Astrocyte (in vitro differentiated cells and primary cell): ENCODE data around the gene ERN1. TPM values are rescaled to one million over a fixed set of nuclear protein-coding genes. Genes with fewer than 3 reads are reported as not detected.

Experiments
- DNase-seq: peaks from one replicate; pipeline ENCODE4 v3.0.0-alpha.2; 2010; ENCODE audit warnings: low read depth
- FAIRE-seq: peaks from 2 replicates; lab custom pipeline; 2011; peaks lifted over from hg19 to GRCh38; lab: Jason Lieb, UNC
- H2AFZ ChIP-seq: 2 replicates; pipeline ENCODE4 v1.6.0; 2012; ENCODE audit warnings: low read depth, low read length, inconsistent platforms
- H3K27ac ChIP-seq: 2 replicates; pipeline ENCODE4 v1.5.1; 2011; ENCODE audit warnings: low read depth, low read length, inconsistent platforms
- H3K27me3 ChIP-seq: 2 replicates; pipeline ENCODE4 v1.6.0; 2011; ENCODE audit warnings: low read length, inconsistent platforms; ENCODE audit not compliant: insufficient read depth
- H3K36me3 ChIP-seq: 2 replicates; pipeline ENCODE4 v1.5.1; 2011; ENCODE audit warnings: low read length, inconsistent platforms; ENCODE audit not compliant: insufficient read depth
- H3K4me1 ChIP-seq: 2 replicates; pipeline ENCODE4 v1.5.1; 2011; ENCODE audit warnings: low read length, inconsistent platforms; ENCODE audit not compliant: insufficient read depth
- H3K4me2 ChIP-seq: 2 replicates; pipeline ENCODE4 v1.6.0; 2012; ENCODE audit warnings: low read length, inconsistent platforms
- H3K4me3 ChIP-seq: 2 replicates; pipeline ENCODE4 v1.5.1; 2011; ENCODE audit warnings: low read depth, mild to moderate bottlenecking, low read length, inconsistent platforms; ENCODE audit not compliant: insufficient read depth
- H3K79me2 ChIP-seq: 2 replicates; pipeline ENCODE4 v1.6.0; 2012; ENCODE audit warnings: mild to moderate bottlenecking, low read length, inconsistent platforms; ENCODE audit not compliant: insufficient read depth
- H3K9ac ChIP-seq: 2 replicates; pipeline ENCODE4 v1.6.0; 2012; ENCODE audit warnings: mild to moderate bottlenecking, low read length, inconsistent platforms
- H3K9me3 ChIP-seq: 2 replicates; pipeline ENCODE4 v1.5.1; 2012; ENCODE audit warnings: low read depth, mild to moderate bottlenecking, low read length, inconsistent platforms; ENCODE audit not compliant: insufficient read depth
- H4K20me1 ChIP-seq: 2 replicates; pipeline ENCODE4 v1.6.0; 2012; ENCODE audit warnings: low read length, inconsistent platforms; ENCODE audit not compliant: insufficient read depth
- H3K27ac Mint-ChIP-seq: one replicate; pipeline ENCODE4 v1.8.0; 2021; ENCODE audit warnings: mild to moderate bottlenecking, mixed read lengths; ENCODE audit not compliant: unreplicated experiment
- H3K27me3 Mint-ChIP-seq: one replicate; pipeline ENCODE4 v1.8.0; 2021; ENCODE audit warnings: low read depth, mixed read lengths; ENCODE audit not compliant: unreplicated experiment
- H3K36me3 Mint-ChIP-seq: one replicate; pipeline ENCODE4 v1.8.0; 2021; ENCODE audit warnings: low read depth, mixed read lengths; ENCODE audit not compliant: unreplicated experiment
- H3K4me1 Mint-ChIP-seq: one replicate; pipeline ENCODE4 v1.8.0; 2021; ENCODE audit warnings: low read depth, mixed read lengths; ENCODE audit not compliant: unreplicated experiment
- H3K4me3 Mint-ChIP-seq: one replicate; pipeline ENCODE4 v1.8.0; 2021; ENCODE audit warnings: mild to moderate bottlenecking, moderate library complexity, mixed read lengths; ENCODE audit not compliant: unreplicated experiment
- H3K9me3 Mint-ChIP-seq: one replicate; pipeline ENCODE4 v1.8.0; 2021; ENCODE audit warnings: mild to moderate bottlenecking, mixed read lengths; ENCODE audit not compliant: unreplicated experiment
- EZH2 ChIP-seq: IDR thresholded peaks from 2 replicates; pipeline ENCODE4 v1.6.1; 2012; ENCODE audit warnings: mild to moderate bottlenecking, low read length, inconsistent platforms; ENCODE audit not compliant: insufficient read depth
- total RNA-seq: library from RNA; stranded (reverse); gene quantifications from 2 replicates; pipeline ENCODE4 v1.2.1, GENCODE V29; 2021
- TF ChIP-seq, protein P1 (sequence below): IDR thresholded peaks from 2 replicates; pipeline ENCODE4 v1.5.1; 2011; ENCODE audit warnings: low read depth, mild to moderate bottlenecking, inconsistent platforms, low read length, moderate library complexity; ENCODE audit not compliant: insufficient read depth

The ERN1 gene
- total RNA-seq, 1 donor from 2014 or later = 11.7 TPM

GRCh38 chr17:64036198-64036922 lies 93.6 kb downstream of the ERN1 start:
- H3K79me2 ChIP-seq = no peaks in the 10 kb centered on the region
- peaks cover 12% of the 10 kb centered on the region for H3K36me3 Mint-ChIP-seq
- no peak overlapping the region for H3K27ac ChIP-seq
- peaks cover 3% of the 10 kb centered on the region for H3K27me3 Mint-ChIP-seq
- no peaks in the 10 kb centered on the region for H3K36me3 ChIP-seq
- H3K27ac Mint-ChIP-seq = no peak overlapping the region
- H2AFZ ChIP-seq = no peak overlapping the region
- H3K4me3 ChIP-seq = no peak overlapping the region
- no peak overlapping the region for H3K9ac ChIP-seq
- DNase-seq (no peak), FAIRE-seq (no peak)
- no peaks in the 10 kb centered on the region for H3K4me1 ChIP-seq
- H3K27me3 ChIP-seq = no peaks in the 10 kb centered on the region
- no peaks in the 10 kb centered on the region for H3K9me3 ChIP-seq
- H3K4me1 Mint-ChIP-seq = peaks cover 4% of the 10 kb centered on the region
- H4K20me1 ChIP-seq = no peaks in the 10 kb centered on the region
- H3K9me3 Mint-ChIP-seq = no peaks in the 10 kb centered on the region
- H3K4me3 Mint-ChIP-seq = no peak overlapping the region
- no peak overlapping the region for H3K4me2 ChIP-seq
- TF ChIP-seq, protein P1, sequence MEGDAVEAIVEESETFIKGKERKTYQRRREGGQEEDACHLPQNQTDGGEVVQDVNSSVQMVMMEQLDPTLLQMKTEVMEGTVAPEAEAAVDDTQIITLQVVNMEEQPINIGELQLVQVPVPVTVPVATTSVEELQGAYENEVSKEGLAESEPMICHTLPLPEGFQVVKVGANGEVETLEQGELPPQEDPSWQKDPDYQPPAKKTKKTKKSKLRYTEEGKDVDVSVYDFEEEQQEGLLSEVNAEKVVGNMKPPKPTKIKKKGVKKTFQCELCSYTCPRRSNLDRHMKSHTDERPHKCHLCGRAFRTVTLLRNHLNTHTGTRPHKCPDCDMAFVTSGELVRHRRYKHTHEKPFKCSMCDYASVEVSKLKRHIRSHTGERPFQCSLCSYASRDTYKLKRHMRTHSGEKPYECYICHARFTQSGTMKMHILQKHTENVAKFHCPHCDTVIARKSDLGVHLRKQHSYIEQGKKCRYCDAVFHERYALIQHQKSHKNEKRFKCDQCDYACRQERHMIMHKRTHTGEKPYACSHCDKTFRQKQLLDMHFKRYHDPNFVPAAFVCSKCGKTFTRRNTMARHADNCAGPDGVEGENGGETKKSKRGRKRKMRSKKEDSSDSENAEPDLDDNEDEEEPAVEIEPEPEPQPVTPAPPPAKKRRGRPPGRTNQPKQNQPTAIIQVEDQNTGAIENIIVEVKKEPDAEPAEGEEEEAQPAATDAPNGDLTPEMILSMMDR = no peak
- no peak for TF ChIP-seq EZH2

- H3K36me3 Mint-ChIP-seq = no peaks in the 10 kb centered on the region
- H3K36me3 ChIP-seq = no peaks in the 10 kb centered on the region
- no peak for TF ChIP-seq EZH2
- TF ChIP-seq, protein P1 = no peak
- no peak overlapping the region for H3K9ac ChIP-seq
- H3K27me3 ChIP-seq = no peaks in the 10 kb centered on the region
- H3K27ac Mint-ChIP-seq = no peak overlapping the region
- peaks cover 4% of the 10 kb centered on the region for H3K4me1 Mint-ChIP-seq
- no peaks in the 10 kb centered on the region for H3K4me1 ChIP-seq
- no peaks in the 10 kb centered on the region for H3K9me3 ChIP-seq
- H3K27ac ChIP-seq = no peak overlapping the region
- no peak overlapping the region for H2AFZ ChIP-seq
- H3K9me3 Mint-ChIP-seq = no peaks in the 10 kb centered on the region
- FAIRE-seq = no peak
- no peaks in the 10 kb centered on the region for H4K20me1 ChIP-seq
- H3K4me2 ChIP-seq = no peak overlapping the region
- DNase-seq = no peak
- no peaks in the 10 kb centered on the region for H3K79me2 ChIP-seq
- no peak overlapping the region for H3K4me3 ChIP-seq
- no peak overlapping the region for H3K4me3 Mint-ChIP-seq
- H3K27me3 Mint-ChIP-seq = peaks cover 5% of the 10 kb centered on the region
Observed at GRCh38 chr17:64032081-64032480, 97.9 kb downstream of the ERN1 start.

- H3K79me2 ChIP-seq = no peaks in the 10 kb centered on the region
- no peak overlapping the region for H2AFZ ChIP-seq
- peaks cover 4% of the 10 kb centered on the region for H3K4me1 Mint-ChIP-seq
- peaks cover 6% of the 10 kb centered on the region for H3K27me3 Mint-ChIP-seq
- H3K9me3 ChIP-seq = no peaks in the 10 kb centered on the region
- no peaks in the 10 kb centered on the region for H3K36me3 Mint-ChIP-seq
- H3K9me3 Mint-ChIP-seq = no peaks in the 10 kb centered on the region
- no peak overlapping the region for H3K27ac ChIP-seq
- no peak overlapping the region for H3K4me3 ChIP-seq
- H3K4me1 ChIP-seq = no peaks in the 10 kb centered on the region
- H4K20me1 ChIP-seq = no peaks in the 10 kb centered on the region
- DNase-seq (peak; percentile 32), FAIRE-seq (no peak)
- no peak overlapping the region for H3K9ac ChIP-seq
- H3K4me3 Mint-ChIP-seq = no peak overlapping the region
- no peak for TF ChIP-seq EZH2
- TF ChIP-seq, protein P1 = peak; percentile 69
- no peaks in the 10 kb centered on the region for H3K36me3 ChIP-seq
- H3K27ac Mint-ChIP-seq = no peak overlapping the region
- H3K27me3 ChIP-seq = no peaks in the 10 kb centered on the region
- no peak overlapping the region for H3K4me2 ChIP-seq
Observed at GRCh38 chr17:64028874-64029464, 101.0 kb downstream of the ERN1 start.
